ENCODE data around the gene XAB2. TPM values are rescaled to one million over a fixed set of nuclear protein-coding genes. Genes with fewer than 3 reads are reported as not detected.

XAB2 gene
- total RNA-seq: 26.4 and 28.4 TPM in 2 replicates

DNA sequence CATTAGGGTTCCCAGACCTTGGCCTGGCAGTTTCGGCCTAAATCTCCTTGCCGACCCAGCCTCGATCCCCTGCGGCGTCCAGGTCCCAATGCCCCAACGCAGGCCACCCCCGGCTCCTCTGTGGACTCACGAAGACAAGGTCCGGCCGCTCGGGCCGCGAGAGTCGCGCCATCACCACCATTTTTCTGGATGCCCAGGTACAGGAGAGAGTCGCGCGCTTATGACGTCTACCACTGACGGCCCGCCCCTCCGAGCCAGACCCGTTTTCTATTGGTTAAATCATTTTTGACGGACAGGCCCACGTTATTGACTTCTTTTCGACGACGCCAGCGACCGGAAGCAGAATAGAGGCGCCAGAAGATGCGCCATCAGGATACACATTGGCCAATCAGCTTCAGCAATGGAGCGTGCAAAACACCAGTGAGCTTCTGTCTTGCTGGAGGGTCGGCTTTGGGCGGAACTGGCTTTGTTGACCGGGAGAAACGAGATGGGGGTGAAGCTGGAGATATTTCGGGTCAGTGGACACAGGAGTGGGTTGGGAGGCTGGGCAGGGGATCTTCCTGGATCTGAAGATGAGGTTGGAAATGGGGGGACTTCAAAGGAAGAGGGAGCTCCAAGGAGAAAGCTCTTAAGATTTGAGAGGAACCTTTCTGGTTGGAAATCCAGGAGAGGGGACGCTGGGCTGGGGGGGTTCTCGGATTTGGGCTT is at the start of gene XAB2, which contains the start of gene PET100:
XAB2 (minus strand) TSS at position 199 of the 708 bp plus-strand sequence; CDS start at position 181, 18 bp downstream.
PET100 (plus strand) TSS at position 447 of the 708 bp plus-strand sequence; CDS start at position 488, 41 bp downstream.

DNA sequence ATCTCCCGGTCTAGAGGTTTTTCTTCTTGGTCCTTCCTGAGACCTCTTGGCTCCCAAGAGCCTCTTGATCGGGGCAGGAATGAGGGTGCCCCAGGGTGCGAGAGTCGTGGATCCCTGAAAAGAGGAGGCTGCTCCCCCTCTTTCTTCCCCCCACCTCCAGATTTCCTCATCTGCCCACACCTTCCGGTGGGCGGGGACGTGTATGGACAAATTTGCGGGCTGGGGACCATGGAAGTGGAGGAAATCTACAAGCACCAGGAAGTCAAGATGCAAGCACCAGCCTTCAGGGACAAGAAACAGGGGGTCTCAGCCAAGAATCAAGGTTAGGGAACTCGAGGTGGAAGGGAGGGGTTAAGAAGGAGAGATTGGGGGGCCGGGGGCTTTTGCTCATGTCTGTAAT is 47.5 kb upstream of the XAB2 start, which contains the start of gene MCEMP1:
MCEMP1 (plus strand) TSS at position 237 of the 400 bp plus-strand sequence; CDS start at position 268, 31 bp downstream.

DNA sequence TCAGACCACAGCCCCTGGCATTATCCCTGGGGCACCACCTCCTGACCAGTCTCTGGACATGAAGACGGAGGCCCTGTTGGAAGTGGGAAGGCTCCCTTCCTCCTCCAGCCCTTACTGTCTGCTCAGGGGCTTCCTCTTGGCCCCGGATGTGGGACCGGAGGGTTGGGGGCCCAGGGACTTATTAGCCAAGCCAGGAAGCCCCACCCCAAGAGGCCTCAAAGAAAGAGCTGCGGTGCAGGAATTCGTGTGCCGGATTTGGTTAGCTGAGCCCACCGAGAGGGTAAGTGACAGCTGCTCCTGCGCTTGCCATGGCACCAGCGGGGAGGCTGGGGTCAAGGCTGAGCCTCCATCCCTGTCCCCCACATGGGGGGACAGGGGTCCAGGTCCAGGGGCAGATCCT is 39.5 kb upstream of the XAB2 start, which contains the start of gene RETN:
RETN (plus strand) TSS at position 208 of the 400 bp plus-strand sequence. CDS start 278 bp downstream, outside the sequence.

DNA sequence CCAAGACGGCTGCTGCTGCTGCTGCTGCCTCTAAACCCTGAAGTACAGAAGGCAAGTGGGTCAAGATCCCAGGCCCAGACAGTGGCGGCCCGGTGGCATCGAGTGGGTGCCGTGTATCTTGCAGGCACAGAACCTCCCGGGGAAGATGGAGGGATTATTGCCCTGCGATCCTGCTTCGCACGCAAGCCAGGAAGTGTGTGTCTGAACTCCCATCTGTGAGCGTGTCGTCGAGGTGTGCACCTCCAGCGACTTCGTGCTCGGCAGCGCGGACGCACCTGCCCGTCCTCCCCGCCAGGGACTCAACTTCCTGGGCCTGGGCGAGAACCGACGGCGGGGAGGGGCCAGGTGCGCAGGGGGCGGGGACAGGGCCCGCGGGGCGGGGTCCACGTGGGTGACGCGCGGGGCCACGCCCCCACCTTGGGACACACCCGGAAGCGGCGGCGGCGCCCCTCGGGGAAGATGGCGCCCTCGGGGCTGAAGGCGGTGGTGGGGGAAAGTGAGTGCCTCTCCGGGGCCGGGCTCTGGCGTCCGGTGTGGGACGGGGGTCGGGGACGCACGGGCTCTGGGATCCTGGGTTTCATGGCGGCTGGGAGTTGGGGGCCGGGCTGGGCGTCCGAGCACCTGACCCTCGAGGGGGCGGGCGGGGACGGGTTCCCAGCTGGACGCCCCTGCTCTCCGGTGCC is 7.5 kb upstream of the XAB2 start, which contains the start of gene STXBP2:
STXBP2 (plus strand) TSS at position 420 of the 683 bp plus-strand sequence; CDS start at position 460, 40 bp downstream.

DNA sequence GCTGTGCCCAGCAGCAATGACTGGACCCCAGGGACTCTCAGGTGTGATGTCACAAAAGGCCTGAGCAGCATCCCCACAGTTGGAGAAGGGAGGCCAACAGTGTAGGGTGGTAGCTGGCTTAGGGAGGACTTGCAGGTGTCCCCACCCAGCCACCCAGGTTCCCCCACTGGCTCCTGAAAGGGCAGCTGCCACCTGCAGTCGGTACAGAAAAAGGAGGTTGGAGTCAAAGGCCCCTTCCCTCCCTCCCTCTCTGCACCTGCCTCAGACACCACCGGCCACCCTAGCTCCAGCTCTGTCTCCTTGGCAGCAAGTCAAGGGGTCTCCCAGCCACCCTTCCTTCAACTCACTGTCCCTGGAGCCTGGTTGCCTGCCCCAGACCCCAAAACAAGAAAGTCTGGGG is 4.4 kb upstream of the XAB2 start, which contains the start of gene PCP2:
PCP2 (minus strand) TSS at position 22 of the 400 bp plus-strand sequence. CDS start 262 bp downstream, outside the sequence.

DNA sequence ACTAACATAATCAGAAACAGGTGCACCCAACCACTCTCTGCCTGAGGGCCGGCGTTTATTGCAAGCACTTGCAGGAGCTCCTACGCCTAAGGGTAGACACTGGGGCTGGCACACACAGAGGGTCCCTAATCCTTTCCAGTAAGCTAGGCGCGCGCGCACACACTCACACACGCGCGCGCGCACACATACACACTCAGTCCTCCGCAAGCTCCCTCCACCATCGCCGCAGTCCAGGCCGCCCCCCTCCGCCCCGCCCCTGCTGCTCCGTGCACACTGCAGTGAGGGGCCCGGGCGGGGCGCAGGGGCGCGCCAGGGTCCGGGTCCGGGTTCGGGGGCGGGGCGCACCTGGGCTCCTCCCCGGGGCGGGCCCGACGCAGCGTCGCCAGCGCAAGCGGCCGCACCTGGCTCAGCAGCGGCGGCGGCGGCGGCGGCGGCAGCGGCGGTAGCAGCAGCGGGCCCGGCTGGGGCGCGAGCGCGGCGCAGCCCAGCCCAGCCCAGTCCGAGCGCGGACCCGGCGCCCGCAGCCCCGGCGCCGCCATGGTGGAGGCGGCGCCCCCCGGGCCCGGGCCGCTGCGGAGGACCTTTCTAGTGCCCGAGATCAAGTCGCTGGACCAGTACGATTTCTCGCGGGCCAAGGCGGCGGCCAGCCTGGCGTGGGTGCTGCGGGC is 33.7 kb downstream of the XAB2 start, which contains the start of gene CAMSAP3:
CAMSAP3 (plus strand) TSS at position 398 of the 668 bp plus-strand sequence; CDS start at position 538, 140 bp downstream.

Small RNAs within 50 kb of the gene (small RNA-seq; reads per million reads assigned to genes)
- not detected for gene MIR6792

Other genes starting within 250 kb of the XAB2 start
- gene PEX11G, start 140.5 kb downstream of the XAB2 start, total RNA-seq: 1.7 and 2.9 TPM in 2 replicates
- 18.5 and 22.7 TPM in 2 replicates for gene ZNF358, start 113.4 kb downstream of the XAB2 start, total RNA-seq
- 5.7 and 8.4 TPM in 2 replicates for gene MCOLN1, start 106.9 kb downstream of the XAB2 start, total RNA-seq
- gene PNPLA6, start 93.8 kb downstream of the XAB2 start, total RNA-seq: 57.8 and 64.2 TPM in 2 replicates
- gene CAMSAP3, start 33.7 kb downstream of the XAB2 start, total RNA-seq: not detected in 2 replicates
- gene PET100, start 248 bp upstream of the XAB2 start, total RNA-seq: 6.4 and 11.1 TPM in 2 replicates
- gene PCP2, start 4.2 kb upstream of the XAB2 start, total RNA-seq: not detected in 2 replicates
- gene STXBP2, start 7.6 kb upstream of the XAB2 start, total RNA-seq: 0.76 and 1.7 TPM in 2 replicates
- gene RETN, start 39.5 kb upstream of the XAB2 start, total RNA-seq: not detected in 2 replicates
- gene MCEMP1, start 47.5 kb upstream of the XAB2 start, total RNA-seq: not detected in 2 replicates
- 40.4 and 41.4 TPM in 2 replicates for gene TRAPPC5, start 51.3 kb upstream of the XAB2 start, total RNA-seq
- not detected in 2 replicates for gene FCER2, start 72.6 kb upstream of the XAB2 start, total RNA-seq
- gene CLEC4G, start 102.6 kb upstream of the XAB2 start, total RNA-seq: not detected in 2 replicates
- not detected in 2 replicates for gene CD209, start 118.0 kb upstream of the XAB2 start, total RNA-seq
- not detected in 2 replicates for gene CLEC4M, start 133.7 kb upstream of the XAB2 start, total RNA-seq
- gene EVI5L, start 200.7 kb upstream of the XAB2 start, total RNA-seq: 14.4 and 14.5 TPM in 2 replicates
- not detected in 2 replicates for gene PRR36, start 244.8 kb upstream of the XAB2 start, total RNA-seq